HG03520 (cell line): Measurements from ENCODE around the gene NAT9.

Source experiments
- ATAC-seq: cut with Tn5 transposase; IDR thresholded peaks from one replicate; pipeline ENCODE4 v1.9.1; 2021; ENCODE audit warnings: mild to moderate bottlenecking, moderate library complexity; ENCODE audit not compliant: unreplicated experiment

Gene NAT9

DNA sequence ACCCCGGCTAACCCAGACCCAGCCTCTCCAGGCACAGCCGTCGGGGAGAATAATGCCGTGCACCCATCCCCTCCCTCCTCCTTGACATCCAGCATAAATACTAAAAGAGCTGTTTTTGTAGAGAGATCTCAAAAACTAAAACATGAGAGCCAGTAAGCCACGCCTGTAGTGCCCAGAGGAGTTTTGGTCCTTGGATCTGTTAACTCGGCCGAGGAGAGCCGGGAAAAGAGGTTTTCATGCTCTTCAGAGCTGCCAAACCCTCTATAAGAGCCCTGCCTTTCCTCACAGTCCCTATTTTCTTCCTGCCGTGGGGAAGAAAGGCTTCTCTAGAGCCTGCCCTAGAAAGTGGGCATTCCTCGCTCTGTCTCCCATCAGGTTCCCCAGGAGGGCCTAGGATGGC lies 30.2 kb upstream of the NAT9 start:
- ATAC-seq, result no peak

DNA sequence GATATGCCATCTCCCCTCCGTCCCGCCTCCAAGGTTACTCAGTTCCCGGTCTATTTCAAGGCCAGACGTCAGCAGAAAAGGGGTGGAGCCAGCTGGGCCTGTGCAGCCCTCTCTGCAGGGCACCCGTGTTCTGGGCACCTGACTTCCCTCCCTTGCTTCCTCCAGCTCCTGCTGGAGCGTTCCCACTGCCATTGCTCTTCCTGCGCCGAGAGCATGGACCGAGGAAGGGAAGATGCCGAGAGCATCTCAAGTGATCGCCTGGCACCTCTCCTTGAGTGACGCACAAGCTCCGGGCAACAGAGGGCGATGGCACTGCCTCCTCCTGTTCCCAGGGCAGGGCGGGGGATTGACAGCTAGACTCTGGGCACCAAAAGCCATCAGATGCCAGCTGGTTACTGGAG lies 29.4 kb upstream of the NAT9 start:
- ATAC-seq, result no peak

DNA sequence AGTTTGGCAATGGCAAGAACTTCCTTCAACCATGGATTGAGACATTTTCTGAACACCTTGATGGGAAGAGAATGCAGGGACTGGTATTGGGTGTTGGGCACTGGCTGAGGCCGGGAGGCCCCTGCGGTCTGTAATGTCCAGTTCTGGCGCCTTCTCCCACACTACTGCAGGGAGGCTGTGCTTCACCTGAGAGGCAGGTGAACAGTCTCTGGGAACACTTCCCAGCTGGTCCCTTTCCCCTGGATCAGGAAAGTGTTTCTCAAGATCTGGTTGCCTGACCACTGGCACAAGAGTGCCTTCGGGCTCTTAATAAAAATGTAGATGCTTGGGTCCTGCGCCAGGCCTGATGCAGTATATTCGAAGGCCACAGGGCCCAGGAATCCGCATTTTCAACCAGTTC lies 28.5 kb upstream of the NAT9 start:
- ATAC-seq, result no peak

DNA sequence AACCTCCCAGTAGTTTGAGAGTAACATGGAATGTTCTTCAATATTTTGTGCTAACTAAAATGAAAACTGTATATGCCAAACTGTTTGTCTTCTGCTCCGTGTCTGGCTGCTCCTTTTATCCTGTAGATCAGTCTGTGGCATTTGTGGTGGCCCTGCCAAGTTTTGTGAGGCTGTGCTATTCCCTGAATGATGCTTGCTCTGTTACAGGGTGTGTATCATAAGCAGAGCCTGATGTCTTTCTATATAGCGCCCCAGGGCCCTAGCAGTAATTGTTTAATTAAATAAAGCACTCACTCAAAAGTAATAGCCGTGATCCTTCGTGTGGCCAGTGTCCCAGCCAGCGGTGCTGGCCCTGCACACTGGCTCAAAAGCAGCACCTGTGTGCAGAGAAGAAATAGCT lies 27.8 kb upstream of the NAT9 start:
- ATAC-seq, result no peak

DNA sequence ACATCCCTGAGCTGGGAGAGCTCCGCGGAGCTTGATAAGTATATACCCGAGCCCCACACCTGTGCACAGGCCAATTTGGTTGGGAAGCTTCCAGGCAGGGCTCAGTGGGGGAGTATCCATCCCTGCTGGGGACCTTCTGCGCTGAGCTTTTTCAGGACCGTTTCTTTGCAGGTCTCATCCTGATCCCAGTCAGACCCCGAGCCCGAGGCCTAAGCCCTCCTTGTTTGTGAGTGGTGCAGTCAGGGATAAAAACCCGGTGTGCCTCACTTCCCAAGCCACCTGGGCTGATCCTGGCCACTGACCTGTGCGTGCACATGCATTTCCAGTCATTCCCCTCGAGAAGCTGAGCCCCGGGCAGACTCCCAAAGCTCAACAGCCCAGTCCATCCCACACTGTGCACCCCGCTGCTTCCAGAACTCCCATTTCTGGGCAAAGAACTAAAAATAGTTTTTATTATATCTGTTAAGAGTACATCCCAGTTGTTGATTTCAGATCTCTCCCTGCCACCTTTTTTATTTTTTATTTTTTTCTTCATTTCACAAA lies 27.3 kb upstream of the NAT9 start:
- ATAC-seq, result no peak

DNA sequence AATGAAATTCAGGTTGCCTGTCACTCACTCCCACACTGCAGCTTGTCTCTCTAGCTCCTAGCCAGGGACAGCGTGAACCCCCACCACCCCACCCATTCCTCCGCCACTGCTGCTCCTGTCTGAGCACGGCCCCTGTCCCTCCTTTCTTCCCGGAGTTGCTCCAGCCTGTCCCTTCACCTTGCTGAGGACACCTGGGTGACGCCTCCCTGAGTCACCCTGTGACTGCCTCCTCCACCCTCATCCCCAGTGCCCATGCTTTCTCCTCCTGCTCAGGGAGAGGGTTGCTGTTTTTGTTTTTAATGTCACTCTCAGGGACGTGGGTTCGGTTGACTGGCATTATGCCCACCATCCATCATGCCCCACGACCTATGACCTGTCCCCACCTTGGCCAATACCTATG lies 25.8 kb upstream of the NAT9 start:
- no peak for ATAC-seq

DNA sequence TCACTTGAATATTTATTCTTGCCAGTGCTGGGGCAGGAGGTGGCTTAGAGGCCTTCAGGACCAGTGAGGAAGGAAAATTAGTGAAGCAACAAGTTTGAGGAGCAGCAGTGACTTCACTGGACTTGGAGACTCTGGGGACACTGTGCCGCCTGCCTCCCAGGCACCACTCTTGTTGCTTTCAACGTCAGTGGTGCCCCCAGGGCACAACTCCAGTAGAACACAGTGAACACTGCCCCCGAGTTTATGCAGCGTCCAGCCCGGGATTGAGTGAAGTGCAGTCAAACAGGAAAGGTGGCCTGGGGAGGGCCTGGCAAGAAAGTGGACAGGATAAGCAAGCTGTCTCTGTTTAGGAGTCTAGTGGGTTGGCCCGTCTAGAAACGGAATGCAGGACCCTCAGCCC lies 24.4 kb upstream of the NAT9 start:
- no peak for ATAC-seq

DNA sequence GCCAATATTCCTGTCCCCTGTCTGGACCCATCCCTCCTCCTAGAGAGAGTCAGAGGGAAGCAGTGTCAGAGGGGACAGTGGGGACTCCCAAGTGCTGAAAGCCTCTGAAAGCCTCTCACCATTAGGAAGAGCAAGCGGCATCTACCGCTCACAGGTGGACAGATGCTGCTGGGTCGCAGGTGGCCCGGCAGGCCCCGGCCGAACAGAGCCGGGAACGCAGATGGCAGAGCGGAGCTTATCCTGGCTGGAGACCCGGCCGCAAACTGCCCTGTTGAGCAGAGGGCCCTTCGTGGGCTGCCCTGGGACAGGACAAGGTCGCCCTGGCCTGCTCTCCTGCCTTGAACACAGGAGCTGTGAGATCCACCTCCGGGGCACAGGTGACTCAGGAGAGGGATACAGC lies 23.0 kb upstream of the NAT9 start:
- no peak for ATAC-seq

DNA sequence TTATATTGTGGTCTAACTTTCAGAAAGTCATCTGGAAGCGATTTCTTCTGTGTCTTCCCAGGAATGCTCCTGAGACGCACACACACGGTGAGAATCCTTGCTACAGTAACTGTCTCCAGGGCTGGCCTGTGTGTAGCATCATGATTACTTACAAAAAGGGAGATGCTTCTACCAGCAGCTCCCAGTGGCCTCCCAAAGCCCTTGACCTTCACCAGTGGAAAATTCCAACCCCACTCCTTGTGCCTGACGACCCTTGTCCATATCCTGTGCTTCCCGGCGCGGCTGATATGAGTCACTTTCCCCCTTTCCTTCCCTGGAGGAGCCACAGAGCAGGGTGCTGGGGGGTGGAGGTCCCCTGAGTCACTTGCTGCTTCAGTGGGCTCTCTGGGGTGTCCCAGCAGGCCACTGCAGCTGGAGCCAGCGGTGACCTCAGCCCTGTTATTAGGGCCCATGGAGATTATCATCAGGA lies 22.1 kb upstream of the NAT9 start:
- no peak for ATAC-seq

DNA sequence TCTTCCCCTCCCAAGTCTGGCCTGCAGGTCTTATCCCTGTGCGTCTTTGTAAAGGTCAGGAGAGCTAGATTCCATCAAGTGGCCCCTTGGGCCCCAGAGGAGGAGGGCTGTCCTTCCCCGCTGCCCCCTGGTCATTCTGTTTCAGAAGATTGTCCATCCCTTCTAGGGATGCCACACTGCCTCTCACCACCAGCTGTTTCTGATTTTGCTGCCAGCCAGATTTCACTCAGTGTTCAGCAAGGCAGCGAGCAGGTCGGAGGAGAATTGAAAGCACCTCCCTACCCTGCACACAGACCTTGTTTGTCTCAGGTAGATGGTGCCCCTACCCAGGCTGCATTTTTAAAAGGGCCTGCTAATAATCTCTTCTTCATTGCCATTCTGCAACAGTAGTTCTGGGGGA lies 21.7 kb upstream of the NAT9 start:
- no peak for ATAC-seq

DNA sequence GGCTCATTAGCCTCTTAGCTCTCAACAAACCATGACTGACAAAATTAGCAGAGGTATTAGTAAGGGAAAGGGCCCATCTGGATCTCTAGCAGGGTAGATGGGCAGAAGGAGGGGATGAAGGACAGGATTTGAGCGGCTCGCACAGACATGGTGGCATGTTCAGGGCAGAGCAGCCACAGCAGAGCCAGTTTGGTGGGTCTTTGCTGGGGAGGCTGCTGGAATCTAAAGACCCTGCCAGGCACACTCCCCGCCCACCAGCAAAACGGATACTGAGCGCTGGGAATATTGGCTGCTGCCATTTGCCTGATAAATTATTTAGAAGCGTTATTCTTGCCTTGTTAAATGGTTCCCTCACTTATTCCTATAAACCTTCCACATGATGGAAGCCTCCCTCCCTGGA lies 20.7 kb upstream of the NAT9 start:
- no peak for ATAC-seq

DNA sequence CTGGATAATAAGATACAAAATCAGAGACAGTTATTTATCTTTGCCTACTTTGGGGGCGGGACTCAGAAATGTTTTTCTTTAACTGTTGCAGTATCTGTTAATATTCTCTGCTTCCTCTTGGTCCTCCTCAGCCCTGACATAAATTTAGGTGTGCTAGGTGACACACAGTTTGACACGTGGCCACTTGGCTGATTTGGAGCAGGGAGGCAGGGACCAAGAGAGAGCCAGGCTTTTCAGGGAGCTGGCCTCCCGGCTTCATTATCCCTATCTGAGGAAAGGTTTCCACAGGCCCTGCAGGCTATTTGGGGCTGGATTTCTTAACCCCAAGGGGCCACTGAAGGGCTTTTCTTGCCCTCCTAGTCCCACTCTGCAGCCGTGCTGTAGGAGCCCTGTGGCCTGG lies 20.1 kb upstream of the NAT9 start:
- ATAC-seq, result no peak

DNA sequence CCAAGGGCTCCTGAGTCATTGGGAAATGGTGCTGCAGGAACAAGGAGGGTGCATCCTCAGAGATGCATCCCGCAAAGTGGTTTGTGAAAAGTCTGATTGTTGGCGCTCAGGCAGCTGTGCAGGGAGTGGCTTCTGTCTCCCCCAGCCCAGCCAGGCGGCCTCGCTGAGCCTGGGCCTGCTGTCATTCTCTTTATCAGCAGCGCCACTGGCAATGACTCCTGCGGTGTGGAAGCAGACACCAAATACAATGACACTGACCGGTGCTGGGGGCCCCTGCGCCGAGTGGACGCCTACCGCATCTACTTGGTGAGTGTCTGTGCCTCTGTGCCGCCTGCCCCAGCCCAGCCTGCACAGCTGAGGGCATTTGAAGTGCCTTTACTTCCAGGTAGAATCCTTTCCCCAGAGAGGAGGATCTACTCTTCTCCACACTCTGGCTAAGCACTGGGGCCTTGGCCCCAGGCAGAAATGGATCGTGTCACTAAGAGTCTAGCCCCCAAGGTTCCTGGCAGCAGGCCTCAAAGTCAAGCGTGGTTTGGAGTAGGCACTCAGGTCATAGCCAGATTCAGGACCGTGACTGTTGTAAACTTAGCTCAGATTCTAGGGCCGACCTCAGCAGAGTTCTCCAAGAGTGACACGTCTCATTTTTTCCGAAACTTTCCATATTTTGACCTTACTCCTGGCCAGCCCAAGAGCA lies 19.3 kb upstream of the NAT9 start:
- ATAC-seq, result no peak

DNA sequence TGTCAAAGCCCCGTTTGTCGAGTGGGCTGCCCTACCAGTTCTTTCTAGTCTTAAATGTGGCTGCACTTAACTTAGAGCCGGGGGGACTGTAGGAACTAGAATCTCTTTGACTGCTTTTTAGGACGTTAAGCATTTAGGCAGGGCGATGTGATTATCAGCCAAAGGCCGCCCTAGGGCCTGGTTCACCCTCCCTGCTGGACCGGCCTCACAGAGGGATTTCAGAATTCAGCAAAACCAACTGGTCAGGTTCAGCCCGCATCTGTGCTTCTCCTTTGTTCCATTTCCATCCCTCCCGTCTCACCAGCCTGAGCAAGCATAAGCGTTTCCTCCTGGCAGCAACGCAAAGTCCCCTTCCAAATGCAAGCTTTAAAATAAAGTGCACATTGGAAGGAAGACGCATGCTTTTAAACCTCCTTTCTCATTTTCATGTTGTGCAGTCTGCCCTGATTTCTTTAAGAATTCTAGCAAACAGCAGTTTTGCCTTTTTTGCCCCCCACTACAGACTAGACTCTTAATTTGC lies 16.5 kb upstream of the NAT9 start:
- ATAC-seq, result no peak

DNA sequence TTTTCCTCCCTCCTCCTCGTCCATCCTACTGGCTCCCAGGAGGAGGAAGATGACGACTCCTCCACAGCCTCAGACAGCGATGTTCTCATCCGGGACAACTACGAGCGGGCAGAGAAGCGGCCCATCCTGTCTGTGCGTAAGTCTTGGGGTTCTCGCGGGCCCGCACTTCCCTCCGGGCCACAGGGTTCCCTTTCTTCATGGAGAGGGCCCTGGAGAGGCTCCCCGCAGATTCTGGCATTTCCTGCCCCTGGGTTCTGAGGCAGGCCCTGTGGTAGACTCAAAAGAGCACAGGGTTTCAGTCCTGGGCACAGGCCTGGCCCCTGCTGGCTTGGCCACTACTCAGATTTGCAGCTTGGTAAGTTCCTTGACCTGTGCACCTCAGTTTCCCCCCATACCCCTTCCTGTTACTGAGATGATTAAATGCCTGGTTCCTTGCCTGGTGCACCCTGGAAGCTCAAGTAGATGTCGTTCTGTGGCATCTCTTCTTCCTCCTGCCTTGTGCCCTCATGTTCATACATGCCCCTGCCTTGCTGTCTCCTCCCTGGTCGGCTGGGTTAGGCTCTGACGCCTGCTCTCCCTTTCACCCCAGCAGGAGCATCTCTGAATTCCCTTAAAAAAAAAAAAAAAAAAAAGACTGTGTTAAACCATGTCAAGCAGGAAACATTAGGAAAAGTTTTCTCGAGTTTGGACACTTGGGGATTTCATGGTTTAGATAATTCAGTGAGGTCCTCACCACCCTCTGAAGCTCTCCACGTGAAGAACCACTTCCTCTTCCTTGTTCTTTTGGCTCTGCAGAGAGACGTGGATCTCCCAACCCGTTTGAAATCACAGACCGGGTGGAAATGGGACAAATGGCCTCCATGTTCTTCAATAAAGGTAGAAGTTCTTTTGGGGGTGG lies 14.3 kb upstream of the NAT9 start:
- ATAC-seq, result no peak

DNA sequence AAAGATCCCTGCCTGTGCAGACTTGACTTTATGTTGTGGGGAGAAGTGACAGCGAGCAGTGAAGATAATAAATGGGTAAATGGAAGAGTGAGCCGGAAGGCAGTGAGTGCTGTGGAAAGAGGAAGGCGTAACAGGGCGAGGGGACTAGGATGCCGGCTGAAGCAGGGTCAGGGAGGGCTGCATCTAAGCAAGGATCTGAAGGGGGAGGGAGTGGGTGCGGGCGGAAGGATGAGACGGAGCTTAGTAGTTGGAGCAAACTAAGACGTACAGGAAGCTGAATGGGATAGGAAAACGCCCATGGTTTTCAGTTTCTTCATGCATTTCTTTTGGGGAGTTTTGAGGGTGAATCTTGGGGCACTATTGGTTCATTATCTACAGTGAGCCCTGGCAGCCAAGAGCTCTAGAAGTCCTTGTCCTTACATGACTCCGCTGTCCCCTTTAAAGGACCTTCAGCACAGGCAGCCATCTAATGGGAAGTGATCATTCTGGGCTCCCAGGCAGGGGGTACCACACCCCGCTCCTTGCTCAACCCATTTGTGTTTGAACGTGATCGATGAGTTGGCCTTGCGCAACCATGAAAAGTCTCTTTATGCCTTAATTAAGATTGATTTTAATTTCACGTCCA lies 10.4 kb upstream of the NAT9 start:
- ATAC-seq, result no peak

DNA sequence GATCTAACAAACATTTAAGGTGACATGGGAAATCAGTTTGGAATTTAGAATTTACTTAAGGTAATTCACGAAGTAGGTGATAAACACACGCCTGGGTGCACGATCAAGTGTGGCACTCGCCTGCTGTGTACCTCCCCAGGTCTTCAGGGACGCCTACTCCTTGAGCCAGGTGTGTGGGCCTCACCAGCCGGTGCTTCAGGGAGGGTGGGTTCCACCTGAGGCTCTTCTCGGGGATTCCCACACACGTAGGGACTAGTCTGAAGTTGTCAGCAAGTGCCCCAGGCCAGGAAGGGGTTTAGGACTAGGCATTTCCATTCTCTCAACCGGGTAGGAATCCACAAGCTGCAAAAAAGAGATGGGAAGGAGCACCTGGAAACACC lies 9.8 kb upstream of the NAT9 start:
- no peak for ATAC-seq

DNA sequence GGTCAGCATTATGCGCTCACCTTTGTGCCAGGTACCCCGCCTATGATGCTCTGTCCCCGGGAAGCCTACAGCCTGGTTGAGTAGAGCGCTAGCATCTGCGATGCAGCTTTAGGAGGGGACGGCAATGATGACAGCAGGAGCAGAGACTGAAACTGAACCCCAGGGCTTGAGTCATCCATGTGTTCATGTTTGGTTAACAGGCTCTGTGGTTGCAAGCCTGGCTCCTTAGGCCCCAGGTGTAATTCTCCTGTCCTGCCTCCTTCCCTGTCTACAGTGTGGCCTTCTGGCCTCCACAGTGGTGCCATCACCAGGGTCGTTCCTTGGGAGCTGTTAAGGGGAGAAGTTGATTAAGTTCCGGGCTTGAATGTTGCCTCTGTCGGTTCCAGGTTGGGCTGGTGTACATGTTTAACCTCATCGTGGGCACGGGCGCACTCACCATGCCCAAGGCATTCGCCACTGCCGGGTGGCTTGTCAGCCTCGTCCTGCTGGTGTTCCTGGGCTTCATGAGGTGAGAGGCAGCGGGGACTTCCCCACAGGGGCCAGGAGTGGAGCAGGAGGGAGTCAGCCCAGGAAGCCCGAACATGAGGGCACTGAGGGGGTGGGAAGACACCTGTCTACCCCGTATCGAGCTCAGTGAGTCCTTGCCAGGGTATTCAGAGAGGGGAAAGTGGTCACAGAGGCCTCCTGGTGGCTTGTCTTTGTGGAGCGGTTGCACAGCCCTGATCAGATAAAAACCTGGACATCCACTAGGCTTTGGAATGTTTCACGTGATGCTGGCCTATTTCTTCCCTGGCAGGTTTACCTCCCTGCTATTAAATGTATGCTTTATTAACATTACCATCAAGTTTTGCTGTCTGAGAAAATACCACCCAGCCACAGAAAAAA lies 9.2 kb upstream of the NAT9 start:
- no peak for ATAC-seq

DNA sequence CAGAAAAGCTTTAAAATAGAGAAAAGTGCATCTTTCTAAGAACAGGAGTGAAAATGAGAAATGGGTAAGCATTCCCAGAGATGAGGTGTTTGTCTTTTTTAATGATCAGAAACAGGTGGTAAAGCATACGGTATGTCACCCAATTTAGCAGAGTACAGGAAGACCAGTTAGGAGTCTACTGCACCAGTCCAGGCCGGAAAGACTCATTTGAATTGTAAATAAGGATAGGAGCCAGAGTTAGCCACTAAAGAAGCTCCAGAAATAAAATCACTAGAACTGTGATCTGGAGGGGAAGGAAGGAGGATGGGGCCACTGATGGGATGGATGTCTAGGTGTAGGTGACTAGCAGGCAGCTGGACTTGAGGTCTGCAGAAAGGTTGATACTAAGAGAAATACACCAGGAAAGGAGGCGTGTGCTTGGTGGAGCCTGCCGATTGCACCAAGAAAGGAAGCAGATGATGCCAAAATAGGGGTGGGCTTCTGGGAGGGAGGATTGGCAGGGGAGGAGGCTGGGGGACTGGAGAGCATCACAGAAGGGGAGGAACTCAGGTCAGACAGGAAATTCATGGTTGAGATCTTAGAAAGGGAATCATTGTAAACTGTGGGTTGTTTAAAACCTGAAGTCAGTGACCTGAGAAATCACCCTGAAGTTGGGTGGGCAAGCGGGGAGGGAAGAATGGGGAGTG lies 8.1 kb upstream of the NAT9 start:
- ATAC-seq, result no peak

DNA sequence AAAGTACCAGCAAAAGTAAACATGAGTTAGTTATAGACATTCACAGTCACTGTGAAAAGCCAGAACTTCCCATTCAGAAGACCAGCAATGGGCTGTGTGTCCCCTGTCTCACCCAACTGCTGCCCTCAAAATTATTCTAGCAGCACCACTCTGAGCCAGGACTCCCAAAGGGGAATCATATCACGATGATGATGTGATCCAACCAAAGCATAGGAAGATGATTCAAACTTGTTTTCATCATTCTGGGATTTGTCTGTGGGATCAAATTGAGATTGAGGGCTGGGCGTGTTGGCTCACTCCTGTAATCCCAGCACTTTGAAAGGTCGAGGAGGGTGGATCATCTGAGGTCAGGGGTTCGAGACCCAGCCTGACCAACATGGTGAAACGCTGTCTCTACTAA lies 6.4 kb upstream of the NAT9 start:
- no peak for ATAC-seq
